Ramos (cell line): ENCODE measurements around the gene NLRP6.

ENCODE experiments used
- in situ Hi-C: fragments of 300-500 bp; cut with MboI; formaldehyde crosslinking; loops from one replicate; pipeline ENCODE4 v1.14.3; 2022; ENCODE audit warnings: low sequenced_read_pairs; ENCODE audit not compliant: unreplicated experiment

Gene NLRP6

DNA sequence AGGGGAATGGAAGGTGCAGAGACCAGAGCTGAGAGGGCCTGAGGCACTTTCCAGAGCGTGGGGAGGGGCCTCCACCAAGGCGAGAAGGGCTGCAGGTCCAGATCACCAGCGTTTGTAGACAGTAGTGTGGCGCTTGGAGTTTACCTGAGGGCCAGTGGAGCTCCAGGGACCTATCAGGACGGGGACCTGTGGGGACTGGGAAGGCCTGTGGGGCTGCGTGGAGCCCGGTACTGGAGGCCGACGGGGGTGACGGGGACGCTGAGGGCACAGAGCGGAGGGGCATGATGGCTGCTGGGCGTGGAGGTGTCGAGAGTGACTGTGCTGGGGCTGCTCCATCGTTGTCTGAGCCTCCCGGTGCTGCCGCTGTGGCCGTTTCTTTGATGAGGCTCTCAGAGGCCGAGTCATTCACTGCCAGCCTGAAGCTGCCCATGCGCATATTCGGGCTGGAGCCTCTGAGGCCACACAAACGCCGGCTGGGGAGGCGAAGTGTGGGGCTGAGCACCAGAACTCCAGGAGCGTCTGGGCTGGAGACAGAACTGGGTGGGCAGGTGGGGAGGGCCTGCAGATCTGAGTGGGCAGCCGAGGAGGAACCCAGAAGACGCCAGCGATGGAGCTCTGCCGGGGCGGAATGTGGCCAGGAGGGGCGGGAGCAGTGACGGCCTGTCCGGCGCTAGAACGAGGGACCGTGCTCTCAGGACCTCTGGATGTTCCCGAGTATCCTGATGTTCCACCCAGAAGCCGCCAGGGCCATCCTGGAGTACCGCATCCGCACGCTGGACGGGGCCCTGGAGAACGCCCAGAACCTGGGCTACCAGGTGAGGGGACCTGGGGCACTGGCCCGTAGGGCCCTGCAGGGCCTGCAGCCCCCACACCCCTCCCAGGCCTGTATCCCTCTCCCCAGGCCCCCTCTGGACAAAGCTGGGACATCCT lies 13.3 kb downstream of the NLRP6 start:
- in situ Hi-C loops, result no loop called here

DNA sequence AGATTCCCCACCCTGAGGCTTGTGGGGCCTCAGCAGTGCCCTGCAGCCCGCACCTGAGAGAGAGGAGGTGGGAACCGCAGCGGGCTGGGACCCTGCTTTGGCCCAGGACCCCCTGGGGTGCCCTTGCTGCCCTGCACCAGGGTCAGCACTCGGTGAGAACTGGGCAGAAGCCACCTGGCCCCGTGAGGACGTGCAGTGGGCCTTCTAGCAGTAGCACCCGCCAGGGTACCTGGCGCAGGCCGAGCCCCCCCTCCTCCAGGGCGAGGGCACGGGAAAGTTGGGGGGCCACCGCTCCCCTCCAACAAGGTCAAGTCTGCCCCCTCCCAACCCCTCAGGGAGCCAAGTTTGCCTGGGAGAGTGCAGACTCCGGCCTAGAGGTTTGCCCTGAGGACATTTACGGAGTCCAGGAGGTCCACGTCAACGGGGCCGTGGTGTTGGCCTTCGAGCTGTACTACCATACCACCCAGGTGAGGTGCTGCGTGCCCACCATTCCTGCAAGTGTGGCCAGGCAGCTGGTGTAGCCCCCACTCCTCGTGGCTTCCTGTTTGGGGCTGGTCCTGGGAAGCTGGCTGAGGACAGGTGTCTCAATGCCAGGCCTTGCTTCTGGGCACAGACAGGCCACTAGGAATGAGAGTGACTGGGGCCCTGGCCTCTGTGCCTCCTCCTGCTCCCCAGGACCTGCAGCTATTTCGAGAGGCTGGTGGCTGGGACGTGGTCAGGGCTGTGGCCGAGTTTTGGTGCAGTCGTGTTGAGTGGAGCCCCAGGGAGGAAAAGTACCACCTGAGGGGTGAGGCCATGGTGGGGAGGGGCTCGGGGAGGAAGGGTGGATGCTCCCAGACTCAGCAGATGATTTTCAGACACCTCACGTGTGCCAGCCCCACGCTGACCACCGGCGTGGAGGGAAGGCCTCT lies 14.3 kb downstream of the NLRP6 start:
- in situ Hi-C loops, result no loop called here

DNA sequence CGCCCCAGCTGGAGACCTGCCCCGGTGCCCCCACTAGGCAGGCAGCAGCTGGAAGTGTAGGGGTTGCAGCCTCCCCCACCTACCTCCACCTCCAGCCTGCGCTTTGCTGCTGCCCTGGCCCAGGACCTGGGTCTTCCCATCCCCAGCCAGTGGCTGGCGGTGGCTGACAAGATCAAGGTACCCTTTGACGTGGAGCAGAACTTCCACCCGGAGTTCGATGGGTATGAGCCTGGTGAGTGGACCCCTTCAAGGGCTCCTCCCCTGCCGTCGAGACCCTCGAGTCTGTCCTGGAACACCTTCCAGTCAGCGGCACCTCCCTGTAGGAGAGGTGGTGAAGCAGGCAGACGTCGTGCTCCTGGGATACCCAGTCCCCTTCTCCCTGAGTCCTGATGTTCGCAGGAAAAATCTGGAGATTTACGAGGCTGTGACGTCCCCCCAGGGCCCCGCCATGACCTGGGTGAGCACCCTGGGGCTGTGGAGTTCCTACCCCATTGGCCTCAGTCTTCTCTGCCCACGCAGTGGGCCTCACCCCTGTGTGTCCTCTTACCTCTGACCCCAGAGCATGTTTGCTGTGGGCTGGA lies 15.2 kb downstream of the NLRP6 start:
- in situ Hi-C loops, result no loop called here

DNA sequence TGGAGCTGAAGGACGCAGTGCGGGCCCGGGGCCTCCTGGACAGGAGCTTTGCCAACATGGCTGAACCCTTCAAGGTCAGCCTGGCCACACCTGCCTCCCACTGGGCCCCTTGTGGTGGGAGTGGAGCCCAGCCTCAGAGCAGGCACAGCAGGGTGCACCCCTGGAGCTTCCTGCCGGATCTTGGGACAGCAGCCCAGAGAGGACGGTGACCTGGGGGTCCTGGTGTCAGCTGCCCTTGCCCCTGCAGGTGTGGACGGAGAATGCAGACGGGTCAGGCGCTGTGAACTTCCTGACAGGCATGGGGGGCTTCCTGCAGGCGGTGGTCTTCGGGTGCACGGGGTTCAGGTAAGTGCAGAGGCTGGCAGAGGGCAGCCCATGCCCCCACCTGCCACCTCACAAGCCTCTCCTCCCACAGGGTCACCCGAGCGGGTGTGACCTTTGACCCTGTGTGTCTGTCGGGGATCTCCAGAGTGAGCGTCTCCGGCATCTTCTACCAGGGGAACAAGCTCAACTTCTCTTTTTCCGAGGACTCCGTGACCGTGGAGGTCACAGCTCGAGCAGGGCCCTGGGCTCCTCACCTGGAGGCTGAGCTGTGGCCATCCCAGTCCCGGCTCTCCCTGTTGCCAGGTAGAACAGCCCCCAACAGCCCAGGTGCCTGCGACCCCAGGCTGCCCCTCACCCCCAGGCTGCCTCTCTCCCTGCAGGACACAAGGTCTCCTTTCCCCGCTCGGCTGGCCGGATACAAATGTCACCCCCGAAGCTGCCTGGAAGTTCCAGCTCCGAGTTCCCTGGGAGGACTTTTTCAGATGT lies 15.8 kb downstream of the NLRP6 start:
- in situ Hi-C loops, result no loop called here

DNA sequence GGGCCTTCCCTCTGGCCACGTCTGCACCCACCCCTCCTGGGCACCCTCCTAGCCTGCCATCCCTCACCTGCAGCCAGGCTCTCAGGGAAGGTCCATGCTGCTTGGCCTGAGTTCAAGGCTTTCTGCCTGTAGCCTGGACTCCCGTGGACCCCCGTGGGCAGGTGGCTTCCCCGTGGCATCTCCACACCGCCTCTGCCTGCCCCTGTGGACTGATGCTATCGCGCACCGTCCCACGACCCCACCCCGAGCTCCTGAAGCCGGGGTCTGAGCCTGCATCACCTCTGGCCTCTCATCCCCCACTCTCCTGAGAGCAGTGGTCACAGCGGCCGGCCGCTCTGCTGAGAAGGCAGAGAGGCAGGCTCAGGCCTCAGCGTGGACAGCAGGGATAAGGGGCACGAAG lies 16.6 kb downstream of the NLRP6 start:
- in situ Hi-C loops, result no loop called here

DNA sequence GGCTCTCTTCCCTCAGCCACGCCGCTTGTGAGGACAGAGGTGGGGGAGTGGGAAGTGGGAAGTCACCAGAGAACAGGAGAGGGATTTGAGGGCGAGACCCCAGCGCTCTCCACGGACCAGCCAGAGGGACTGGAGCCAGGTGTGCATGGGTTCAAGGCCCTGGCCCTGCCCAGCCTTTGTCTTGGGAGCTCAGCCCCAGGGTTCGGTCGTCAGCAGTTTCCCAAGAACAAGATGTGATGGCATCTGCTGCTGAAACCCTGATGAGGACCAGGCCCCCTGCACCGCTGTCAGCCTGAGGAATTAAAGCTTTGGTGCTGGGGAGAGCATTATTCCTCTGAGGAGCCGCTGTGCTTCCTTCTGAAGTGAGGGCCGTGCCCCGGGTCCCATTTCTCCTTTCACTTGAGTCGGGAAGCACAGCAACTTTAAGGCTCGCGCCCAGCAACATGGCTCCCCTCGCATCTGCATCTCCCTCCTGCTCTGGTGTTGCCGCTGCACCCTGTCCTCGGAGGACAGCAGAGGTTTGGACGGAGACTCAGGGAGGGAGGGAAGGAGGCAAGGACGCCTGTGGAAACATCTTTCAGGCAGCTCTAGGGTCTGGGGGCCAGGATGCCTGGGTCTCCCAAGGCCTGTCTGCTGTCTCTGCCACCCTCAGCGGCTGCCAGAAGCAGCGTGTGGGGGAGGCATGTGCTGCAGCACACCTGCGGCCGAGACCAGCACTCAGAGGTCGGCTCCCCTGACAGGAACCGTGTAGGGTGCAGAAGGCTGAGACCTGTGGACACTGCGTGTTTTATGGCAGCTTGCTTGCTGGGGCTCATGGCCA lies 17.4 kb downstream of the NLRP6 start:
- in situ Hi-C loops, result no loop called here

DNA sequence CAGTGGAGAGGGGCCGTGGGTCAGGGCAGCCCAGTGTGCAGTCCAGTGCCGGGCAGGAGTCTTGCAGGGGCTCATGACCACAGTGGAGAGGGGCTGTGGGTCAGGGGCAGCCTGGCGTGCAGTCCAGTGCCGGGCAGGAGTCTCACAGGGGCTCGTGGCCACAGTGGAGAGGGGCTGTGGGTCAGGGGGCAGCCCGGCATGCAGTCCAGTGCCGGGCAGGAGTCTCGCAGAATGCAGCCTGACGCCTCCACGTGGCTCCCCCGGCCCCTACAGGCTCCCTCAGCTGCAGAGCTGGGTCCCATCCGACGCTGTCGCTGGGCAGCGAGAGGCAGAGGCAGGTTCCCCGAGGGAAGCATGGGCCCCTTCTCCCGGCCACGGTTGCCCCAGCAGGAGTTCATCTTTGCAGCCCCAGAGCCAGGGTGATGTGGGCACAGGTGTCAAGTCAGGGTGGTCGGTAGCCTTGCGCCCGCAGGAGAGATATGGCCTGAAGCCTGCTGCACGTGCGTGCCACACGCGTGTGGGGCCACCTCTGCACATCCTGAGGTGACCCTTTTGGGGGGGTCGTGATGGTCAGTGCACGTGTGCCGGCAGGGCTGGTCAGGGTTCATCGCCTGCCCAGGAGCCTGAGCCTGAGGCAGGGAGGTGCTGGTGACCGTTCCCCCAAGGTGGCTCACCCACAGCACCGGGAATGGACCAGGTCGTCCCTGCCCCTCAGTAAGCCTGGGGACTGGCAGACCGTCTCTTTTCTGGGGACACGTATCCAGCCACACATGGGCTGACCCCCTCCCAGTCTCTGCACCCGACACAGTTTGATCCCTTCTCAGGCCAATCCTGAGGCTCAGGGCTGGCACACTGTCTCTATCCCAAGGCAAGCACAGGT lies 18.2 kb downstream of the NLRP6 start:
- in situ Hi-C loops, result no loop called here

DNA sequence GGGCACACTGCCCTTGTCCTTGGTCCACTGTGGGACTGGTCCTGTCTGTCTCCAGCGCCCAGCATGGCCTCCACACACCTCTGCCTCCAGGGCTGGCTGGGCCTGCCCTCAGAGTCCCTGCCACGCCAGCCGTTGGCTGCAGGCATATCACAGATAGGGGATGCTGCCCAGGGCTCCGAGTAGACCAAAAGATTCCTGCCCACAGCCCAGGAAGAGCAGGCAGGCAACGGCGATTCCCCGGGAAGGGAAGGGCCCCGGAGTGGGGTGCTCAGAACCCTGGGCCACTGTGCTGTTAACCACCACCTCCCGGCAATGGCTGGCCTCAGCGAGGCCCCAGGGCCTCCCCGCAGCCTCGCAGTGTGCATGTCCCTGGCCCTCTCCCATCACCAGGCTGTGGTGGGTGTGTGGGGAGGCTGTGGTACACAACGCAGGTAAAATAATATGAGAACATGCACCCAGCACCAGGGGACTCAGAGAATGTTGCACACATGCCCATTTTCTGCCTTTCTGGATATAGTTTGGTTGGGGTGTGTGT lies 18.9 kb downstream of the NLRP6 start:
- in situ Hi-C loops, result no loop called here

DNA sequence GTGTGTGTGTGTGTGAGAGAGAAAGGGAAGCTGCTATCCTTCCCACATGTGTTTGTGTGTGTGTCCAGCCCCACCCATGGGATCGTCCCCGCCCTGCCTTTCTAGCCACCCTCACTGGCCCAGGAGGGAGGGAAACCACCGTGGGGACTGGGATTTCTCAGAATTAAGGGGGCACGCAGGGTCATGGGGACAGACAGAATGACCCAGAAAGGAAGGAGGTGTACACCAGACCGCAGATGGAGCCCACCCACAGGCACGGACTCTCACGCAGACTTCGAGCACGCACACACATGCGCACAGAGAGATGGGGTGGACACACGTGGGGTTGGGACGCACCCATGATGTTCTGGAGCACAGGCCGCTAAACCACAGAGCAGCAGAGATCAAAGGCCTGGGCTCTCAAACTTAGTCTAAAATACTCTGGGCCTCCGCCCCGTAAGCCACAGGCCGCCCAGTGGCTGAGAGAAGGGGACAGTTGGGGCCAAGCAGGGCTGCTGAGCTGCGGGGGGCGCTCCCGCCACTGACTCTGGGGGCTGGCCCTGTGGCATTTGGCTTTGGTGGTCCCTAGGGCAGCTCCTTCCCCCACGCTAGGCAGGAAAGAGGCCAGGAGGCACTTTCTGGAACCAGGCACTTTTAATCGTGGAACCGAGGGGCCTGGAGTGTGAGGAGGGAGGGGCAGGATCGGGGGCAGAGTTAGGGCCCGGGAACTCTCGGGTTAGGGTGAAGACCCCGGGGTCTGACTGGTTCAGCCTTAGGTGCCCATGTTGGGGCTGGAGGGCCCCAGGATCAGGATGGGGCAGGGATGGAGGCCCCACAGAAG lies 19.6 kb downstream of the NLRP6 start:
- in situ Hi-C loops, result no loop called here

DNA sequence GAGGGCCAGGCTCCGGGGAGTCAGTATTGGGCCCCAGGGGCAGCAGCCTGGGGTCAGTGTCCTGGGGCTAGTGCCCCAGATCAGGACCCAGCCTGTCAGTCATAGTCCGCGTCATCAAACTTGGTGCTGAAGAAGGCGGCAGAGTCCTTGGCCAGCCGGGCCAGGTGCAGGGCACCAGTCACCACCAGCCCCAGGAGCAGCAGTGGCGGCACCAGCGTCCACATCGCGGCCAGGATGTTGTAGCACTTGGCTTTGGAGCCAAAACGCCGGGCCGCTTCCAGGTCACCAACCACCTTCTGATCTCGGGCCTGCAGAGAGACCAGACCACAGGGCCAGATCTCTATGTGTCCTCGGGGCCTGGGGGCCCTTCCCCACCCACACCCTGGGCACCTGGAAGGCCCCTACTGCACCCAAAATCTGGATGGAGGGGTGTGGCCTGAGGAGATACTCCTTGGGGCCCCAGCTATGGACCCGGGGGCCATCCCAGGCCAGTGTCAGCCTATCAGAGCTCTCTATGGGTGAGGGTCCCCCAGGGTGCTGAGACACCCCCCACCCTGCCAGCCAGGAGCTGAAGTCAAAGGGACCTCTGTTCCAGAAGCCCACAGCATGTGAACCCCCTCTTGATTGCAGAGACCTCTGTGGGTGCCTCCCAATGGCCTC lies 20.3 kb downstream of the NLRP6 start:
- in situ Hi-C loops, result no loop called here

DNA sequence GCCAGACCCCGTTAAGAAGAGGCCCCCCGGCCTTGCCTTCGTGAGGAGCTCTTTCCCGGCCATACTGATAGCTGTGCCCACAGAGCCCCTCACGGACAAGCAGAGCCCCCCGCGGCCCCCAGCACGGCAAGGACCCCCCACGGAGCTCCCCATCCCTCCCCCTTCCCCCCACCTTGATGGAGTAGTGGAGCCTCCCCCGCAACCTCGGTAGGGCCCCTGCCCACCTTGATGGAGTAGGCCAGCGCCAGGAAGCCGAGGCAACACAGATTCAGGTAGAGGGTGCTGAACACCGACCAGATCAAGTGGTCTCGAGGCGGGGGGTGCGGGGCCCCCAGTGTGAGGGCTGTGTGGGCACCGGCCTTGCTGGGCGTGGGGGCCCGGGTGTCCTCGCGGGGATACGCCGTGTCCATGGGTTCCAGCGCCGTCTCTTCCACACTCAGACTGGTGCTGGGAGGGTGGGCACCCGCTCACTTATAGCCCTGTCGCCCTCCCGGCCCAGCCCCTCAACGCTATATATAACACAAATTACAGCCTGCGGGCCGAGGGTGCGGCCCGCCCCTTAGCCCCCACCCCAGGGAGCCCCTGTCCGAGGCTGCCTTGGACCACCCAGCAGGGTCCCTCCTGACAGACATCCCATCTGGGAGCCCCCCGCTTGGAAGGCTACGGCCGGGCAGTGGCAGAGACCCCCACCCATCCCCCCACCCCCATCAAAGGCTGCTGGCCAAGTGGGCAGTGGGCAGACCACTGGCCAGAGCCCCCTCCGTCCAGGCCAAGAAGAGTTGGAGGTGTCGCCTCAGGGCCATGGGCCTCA lies 21.1 kb downstream of the NLRP6 start, which contains the start of gene IFITM5:
Gene IFITM5, minus strand, starts transcription at position 446 of the 811 bp plus-strand sequence. Its CDS starts 36 bp downstream, at position 410.
- in situ Hi-C loops, result no loop called here

DNA sequence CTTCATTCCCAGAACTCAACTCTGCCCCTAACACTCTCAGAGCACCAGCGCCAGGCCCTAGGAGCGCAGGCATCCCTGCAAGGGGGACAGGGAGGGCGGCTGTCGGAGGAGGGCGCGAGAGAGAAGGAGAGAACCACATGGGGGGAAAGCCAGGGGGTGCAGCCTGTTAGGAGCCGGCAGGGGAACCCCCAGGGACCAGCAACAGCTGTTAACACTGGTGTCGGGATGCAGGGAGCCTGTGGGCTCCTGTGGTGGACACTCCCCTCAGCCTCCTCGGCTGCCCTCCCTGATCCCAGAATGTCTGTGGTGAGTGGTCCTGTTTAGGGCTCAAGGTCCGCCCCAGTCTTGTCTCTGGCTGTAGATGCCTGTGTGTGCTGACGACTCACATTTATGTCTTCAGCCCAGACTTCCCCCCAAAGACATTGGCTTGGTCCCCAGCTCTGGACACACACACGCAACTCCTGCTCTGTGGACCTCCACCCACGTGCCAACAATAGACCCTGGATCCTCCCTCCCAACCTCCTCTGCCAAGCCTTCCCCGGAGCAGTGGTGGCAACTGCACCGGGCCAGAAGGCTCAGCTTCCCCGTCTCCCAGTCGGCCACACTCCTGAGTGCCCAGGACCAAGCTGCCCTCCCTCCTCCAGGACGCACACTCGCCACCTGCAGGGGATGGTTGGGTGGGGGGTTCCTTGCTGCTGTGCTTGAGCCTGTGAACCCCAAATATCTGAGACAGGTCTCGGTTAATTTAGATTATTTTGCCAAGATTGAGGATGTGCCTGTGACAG lies 21.9 kb downstream of the NLRP6 start:
- in situ Hi-C loops, result no loop called here

DNA sequence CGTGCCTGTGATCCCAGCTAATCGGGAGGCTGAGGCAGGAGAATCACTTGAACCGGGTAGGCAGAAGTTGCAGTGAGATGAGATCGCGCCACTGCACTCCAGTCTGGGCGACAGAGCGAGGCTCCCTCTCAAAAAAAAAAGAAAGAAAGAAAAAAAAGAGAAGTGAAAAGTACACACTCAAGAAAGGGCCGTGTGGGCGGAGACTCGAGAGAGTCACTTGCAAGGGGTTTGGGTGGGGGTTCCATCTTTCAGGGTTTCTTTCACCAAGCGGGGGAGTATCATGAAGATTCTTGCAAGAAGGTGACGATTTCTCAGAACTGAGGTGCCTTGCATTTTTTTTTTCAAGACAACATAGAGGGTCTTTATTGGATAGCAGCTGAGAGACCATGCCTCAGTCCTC lies 25.2 kb downstream of the NLRP6 start:
- in situ Hi-C loops, result no loop called here

DNA sequence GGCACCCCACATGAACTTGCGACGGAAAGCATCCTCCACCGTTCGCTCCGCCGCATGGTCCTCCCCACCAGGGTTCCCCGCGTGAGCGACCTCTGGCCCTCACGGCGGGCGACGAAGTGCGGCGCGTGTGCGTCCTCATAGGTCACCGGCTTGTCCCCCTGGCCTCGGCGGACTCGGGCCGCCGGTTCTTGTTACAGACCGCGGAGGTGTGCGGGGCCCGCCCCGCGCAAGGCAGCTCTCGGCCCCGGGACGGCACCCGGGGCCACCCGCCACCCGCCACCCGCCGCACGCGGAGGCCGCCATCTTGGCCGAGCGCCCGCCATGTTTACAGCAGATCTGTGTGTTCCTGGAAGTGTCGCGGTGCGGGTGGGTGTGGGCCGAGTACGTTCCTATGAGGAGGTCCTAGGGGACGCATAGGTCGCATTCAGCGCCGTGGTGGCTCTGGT lies 25.9 kb downstream of the NLRP6 start:
- in situ Hi-C loops, result no loop called here
